Stimulated activated CD8-positive, alpha-beta memory T cell treated with anti-CD3 and anti-CD28 coated beads, Interleukin-7, amount 100 ng/mL, for 48 hours (primary cell): ENCODE results near the gene LRRC25.

Experiments used
- DNase-seq, 2 donors: peaks; one replicate each; pipeline ENCODE4 v3.0.0-alpha.2; 2020; ENCODE audit warnings: low read depth in 1 of 2; ENCODE audit errors: extremely low read depth in 1 of 2

The LRRC25 gene

DNA sequence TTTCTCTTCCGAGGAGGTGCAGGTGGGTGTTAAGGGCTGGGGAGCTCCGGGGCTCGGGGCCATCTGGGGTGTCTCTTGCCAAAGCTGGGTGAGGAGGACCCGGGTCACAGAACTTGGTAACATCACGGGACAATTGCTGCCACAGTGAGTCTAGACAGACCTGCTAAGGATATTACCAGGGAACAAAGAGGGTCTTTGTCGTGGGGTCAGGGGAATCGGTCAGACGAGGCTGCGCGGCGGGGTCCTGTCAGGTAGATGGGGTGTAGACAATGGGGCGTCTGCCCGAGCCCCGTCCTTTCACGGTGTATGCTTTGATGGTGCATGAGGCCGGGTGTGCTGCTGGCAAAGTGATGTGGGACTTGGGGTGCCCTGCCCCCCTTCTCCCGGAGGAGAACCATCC lies 49.3 kb downstream of the LRRC25 start:
- DNase-seq: no peak

DNA sequence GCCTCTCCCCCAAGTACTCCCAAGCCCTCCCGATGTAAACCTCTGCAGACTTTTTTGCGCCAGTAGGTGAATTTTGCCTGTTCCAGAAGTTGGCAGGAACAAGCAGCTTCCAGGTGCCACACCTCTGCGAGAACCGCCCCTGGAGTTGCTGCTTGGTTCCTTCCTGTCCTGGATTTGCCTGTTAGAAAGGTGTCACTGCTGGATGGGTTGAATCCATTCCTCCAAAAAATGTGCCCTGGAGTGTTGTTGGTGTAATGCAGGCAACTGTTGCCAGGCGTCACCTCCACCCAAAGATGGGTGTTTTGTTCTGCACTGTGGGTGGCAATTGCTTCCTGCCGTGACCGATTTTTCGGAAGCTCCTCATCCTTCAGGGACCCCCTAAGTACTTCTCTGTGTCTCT lies 51.3 kb downstream of the LRRC25 start:
- DNase-seq: no peak

DNA sequence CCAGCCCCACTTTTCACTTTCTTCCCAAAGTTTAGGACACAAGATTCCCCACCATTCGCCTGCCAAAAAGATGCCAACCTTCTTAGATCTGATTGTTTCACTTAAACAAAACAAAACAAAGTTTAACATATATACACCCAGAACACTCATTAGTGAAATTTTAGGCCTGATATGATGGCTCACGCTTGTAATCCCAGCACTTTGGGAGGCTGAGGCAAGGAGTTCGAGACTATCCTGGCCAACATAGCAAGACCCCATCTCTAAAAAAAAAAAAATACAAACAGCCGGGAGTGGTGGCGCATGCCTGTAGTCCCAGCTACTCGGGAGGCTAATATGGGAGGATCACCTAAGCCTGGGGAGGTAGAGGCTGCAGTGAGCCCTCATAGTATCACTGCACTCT lies 52.1 kb downstream of the LRRC25 start:
- no peak for DNase-seq

DNA sequence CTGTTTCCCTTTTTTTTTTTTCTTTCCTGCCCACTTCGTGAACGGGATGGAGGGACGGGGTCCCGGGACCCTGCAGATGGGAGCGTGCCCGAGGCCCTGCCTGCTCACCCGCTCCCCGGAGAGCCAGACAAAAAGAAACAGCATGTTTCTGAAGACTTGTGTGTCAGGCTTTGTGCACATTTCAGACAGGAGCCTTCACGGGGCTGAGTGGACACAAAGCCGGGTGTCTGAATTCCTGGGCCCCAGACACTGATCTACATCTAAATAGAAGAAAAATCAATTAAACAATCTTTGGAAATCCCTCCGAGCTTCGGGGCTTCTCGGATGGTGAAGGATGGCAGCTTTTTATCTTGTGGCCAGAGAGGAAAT lies 52.9 kb downstream of the LRRC25 start:
- DNase-seq: no peak

DNA sequence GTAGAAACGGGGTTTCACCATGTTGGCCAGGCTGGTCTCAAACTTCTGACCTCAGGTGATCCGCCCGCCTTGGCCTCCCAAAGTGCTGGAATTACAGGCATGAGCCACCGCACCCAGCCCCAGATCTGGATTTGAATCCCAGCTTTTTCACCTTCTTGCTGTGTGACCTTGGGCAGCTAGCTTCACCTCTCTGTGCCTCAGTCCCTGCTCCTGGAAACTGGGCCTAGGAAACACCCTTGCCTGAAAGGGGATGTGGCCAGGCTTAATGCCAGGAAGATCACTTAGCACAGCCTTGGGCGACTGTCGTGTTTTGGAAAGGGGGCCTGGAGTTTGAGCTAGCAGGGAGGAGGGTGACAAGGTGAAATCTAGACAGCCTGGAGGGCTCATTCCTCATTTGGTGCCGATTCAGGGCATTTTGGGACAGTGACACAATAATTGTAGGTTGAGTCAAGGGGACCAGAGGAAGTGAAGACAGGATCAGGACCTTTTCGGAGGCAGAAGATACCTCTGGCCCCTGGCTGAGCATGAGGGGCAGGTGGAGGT lies 55.3 kb downstream of the LRRC25 start:
- DNase-seq: no peak
